Cardiac fibroblast (primary cell): Measurements from ENCODE around the gene CRB3.

ENCODE experiments used
- DNase-seq, 2 donors: peaks; one replicate each; pipeline versions ENCODE4 v3.0.0 to v3.0.0-alpha.2; 2010; ENCODE audit warnings: low read depth in 2 of 2
- H3K4me3 ChIP-seq, 2 donors: replicated peaks in 1 of 2; 1 replicate in 1 of 2; 2 replicates in 1 of 2; pipeline ENCODE4 v1.5.1; 2011; ENCODE audit warnings: low read depth in 2 of 2, low read length in 2 of 2, mild to moderate bottlenecking in 2 of 2, moderate library complexity in 1 of 2
- CTCF ChIP-seq: IDR thresholded peaks from one replicate; pipeline ENCODE4 v1.5.1; 2011; ENCODE audit warnings: low read depth, mild to moderate bottlenecking, low read length, inconsistent platforms

Gene CRB3

GRCh38 chr19:6466526-6467248 lies 2.6 kb downstream of the CRB3 start:
- TF ChIP-seq CTCF = no peak
- H3K4me3 ChIP-seq = no peak overlapping the region
- DNase-seq = no peak

GRCh38 chr19:6467384-6467783 lies 3.3 kb downstream of the CRB3 start:
- DNase-seq = no peak
- H3K4me3 ChIP-seq = no peak overlapping the region
- no peak for TF ChIP-seq CTCF

- no peak for DNase-seq
- no peak for TF ChIP-seq CTCF
Observed at GRCh38 chr19:6470173-6470572, 6.1 kb downstream of the CRB3 start.

GRCh38 chr19:6471076-6471475 lies 7.0 kb downstream of the CRB3 start:
- no peak for TF ChIP-seq CTCF
- DNase-seq = no peak
- no peak overlapping the region for H3K4me3 ChIP-seq

More at GRCh38 chr19:6470173-6470572, 6.1 kb downstream of the CRB3 start:
- no peak overlapping the region for H3K4me3 ChIP-seq

GRCh38 chr19:6472713-6473112 lies 8.6 kb downstream of the CRB3 start:
- no peak for TF ChIP-seq CTCF
- no peak for DNase-seq
- no peak overlapping the region for H3K4me3 ChIP-seq

GRCh38 chr19:6473647-6474046 lies 9.6 kb downstream of the CRB3 start:
- DNase-seq = no peak
- H3K4me3 ChIP-seq = no peak overlapping the region
- no peak for TF ChIP-seq CTCF
